ENCODE measurements around the gene PPFIA1. TPM values are rescaled to one million over a fixed set of nuclear protein-coding genes. Genes with fewer than 3 reads are reported as not detected.

The PPFIA1 gene
- total and polyA plus RNA-seq, 2 of the 8 experiments (the other 6 are each of a cell fraction or from before 2014, with no cell fraction given): 44.3 to 73.5 TPM

- TF ChIP-seq KDM4A (IDR thresholded peaks at IDR 0.05; ENCODE audit: low read depth, low read length, severe bottlenecking) (no peak), CBX5 (IDR thresholded peaks at IDR 0.05; ENCODE audit: low read depth, low read length) (no peak), SP2 (IDR thresholded peaks at IDR 0.05; ENCODE audit: low read length) (no peak), FOSL1 (IDR thresholded peaks at IDR 0.05; ENCODE audit: insufficient read depth, low read depth, low read length) (no peak), SP1 (IDR thresholded peaks at IDR 0.05; ENCODE audit: low read depth, low read length) (no peak)
Observed at GRCh38 chr11:70296681-70297080, 26.2 kb downstream of the PPFIA1 start (continued).

Measured in H1 (cell line).